GM23338 (cell line): Measurements from ENCODE around the gene AGTR1. TPM values are rescaled to one million over a fixed set of nuclear protein-coding genes. Genes with fewer than 3 reads are reported as not detected.

Source experiments
- ATAC-seq: fragments of 200-7000 bp; cut with Tn5 transposase; 3 replicates; pipeline ENCODE4 v1.9.1; 2020
- DNase-seq: peaks from one replicate; pipeline ENCODE4 v3.0.0-alpha.2; 2015; ENCODE audit warnings: low spot score
- H2AFZ ChIP-seq: fragments of 200-600 bp; sonication (generic); 2 replicates; pipeline ENCODE4 v1.8.0; 2016; ENCODE audit warnings: antibody characterized with exemption, mild to moderate bottlenecking, moderate library complexity
- H3F3A ChIP-seq: fragments of 200-600 bp; sonication (generic); replicated peaks from 2 replicates; pipeline ENCODE4 v1.8.0; 2017; ENCODE audit warnings: antibody characterized with exemption, mixed run types, low read depth
- H3K27ac ChIP-seq: fragments of 200-600 bp; sonication (generic); 2 replicates; pipeline ENCODE4 v1.6.1; 2016; ENCODE audit warnings: low read depth
- H3K27me3 ChIP-seq: fragments of 200-600 bp; sonication (generic); 2 replicates; pipeline ENCODE4 v1.8.0; 2016; ENCODE audit warnings: mild to moderate bottlenecking, mixed run types, moderate library complexity; ENCODE audit not compliant: insufficient read depth
- H3K36me3 ChIP-seq: fragments of 200-600 bp; sonication (generic); 2 replicates; pipeline ENCODE4 v1.8.0; 2016; ENCODE audit warnings: mild to moderate bottlenecking; ENCODE audit not compliant: insufficient read depth
- H3K4me1 ChIP-seq: fragments of 200-600 bp; sonication (generic); 2 replicates; pipeline ENCODE4 v1.8.0; 2016; ENCODE audit warnings: mild to moderate bottlenecking, moderate library complexity; ENCODE audit not compliant: insufficient read depth
- H3K4me2 ChIP-seq: fragments of 200-600 bp; sonication (generic); 2 replicates; pipeline ENCODE4 v1.7.1; 2017; ENCODE audit warnings: mixed run types
- H3K4me3 ChIP-seq: fragments of 200-600 bp; sonication (generic); 2 replicates; pipeline ENCODE4 v1.6.1; 2016; ENCODE audit warnings: mixed run types
- H3K79me2 ChIP-seq: fragments of 200-600 bp; sonication (generic); replicated peaks from 2 replicates; pipeline ENCODE4 v1.8.0; 2017; ENCODE audit warnings: mild to moderate bottlenecking; ENCODE audit not compliant: insufficient read depth
- H3K9me2 ChIP-seq: fragments of 200-600 bp; sonication (generic); 2 replicates; pipeline ENCODE4 v1.8.0; 2017; ENCODE audit not compliant: insufficient read depth
- H4K20me1 ChIP-seq: fragments of 200-600 bp; sonication (generic); replicated peaks from 2 replicates; pipeline ENCODE4 v1.8.0; 2017; ENCODE audit warnings: mild to moderate bottlenecking; ENCODE audit not compliant: insufficient read depth
- H3K27ac Mint-ChIP-seq: 2 replicates; pipeline ENCODE4 v1.8.0; 2020; ENCODE audit warnings: inconsistent platforms, mild to moderate bottlenecking, moderate library complexity, mixed read lengths
- H3K27me3 Mint-ChIP-seq: 3 replicates; pipeline ENCODE4 v1.8.0; 2022; ENCODE audit warnings: low read depth, mild to moderate bottlenecking, moderate library complexity, mixed read lengths, inconsistent platforms; ENCODE audit not compliant: insufficient read depth, poor library complexity
- H3K36me3 Mint-ChIP-seq: 3 replicates; pipeline ENCODE4 v1.8.0; 2021; ENCODE audit warnings: low read depth, mild to moderate bottlenecking, inconsistent platforms, moderate library complexity, mixed read lengths
- H3K4me1 Mint-ChIP-seq: 3 replicates; pipeline ENCODE4 v1.8.0; 2020; ENCODE audit warnings: mild to moderate bottlenecking, inconsistent platforms, mixed read lengths
- H3K4me3 Mint-ChIP-seq: 3 replicates; pipeline ENCODE4 v1.8.0; 2021; ENCODE audit warnings: moderate library complexity, mild to moderate bottlenecking, inconsistent platforms, mixed read lengths
- H3K9me3 Mint-ChIP-seq: 3 replicates; pipeline ENCODE4 v1.8.0; 2020; ENCODE audit warnings: moderate library complexity, mild to moderate bottlenecking, inconsistent platforms, mixed read lengths
- CREB1 ChIP-seq: fragments of 250-450 bp; sonication (Bioruptor Pico); IDR thresholded peaks from 2 replicates; pipeline ENCODE4 v1.5.0; 2020; ENCODE audit warnings: low read depth, mild to moderate bottlenecking, moderate library complexity
- CTCF ChIP-seq, 2 experiments: fragments of 200-600 bp in 1 of 2; sonication (generic) in 1 of 2; conservative IDR thresholded peaks; 2 replicates each; pipeline versions ENCODE4 v1.5.1 to v1.6.1; 2016 to 2017; ENCODE audit warnings: antibody characterized with exemption in 2 of 2, low read depth in 2 of 2, mild to moderate bottlenecking in 2 of 2, moderate library complexity in 1 of 2
- ETS1 ChIP-seq: IDR thresholded peaks from 2 replicates; pipeline ENCODE4 v1.6.1; 2016; ENCODE audit warnings: antibody characterized with exemption
- EZH2 ChIP-seq: fragments of 200-600 bp; sonication (generic); IDR thresholded peaks from one replicate; pipeline ENCODE4 v1.8.0; 2017; ENCODE audit warnings: antibody characterized with exemption, mild to moderate bottlenecking, low read depth; ENCODE audit not compliant: unreplicated experiment
- EZH2phosphoT487 ChIP-seq: fragments of 200-600 bp; sonication (generic); IDR thresholded peaks from one replicate; pipeline ENCODE4 v1.8.1; 2018; ENCODE audit warnings: antibody characterized with exemption; ENCODE audit not compliant: unreplicated experiment
- JUNB ChIP-seq: IDR thresholded peaks from one replicate; pipeline ENCODE4 v1.6.1; 2016; ENCODE audit warnings: antibody characterized with exemption; ENCODE audit not compliant: unreplicated experiment
- NANOG ChIP-seq: IDR thresholded peaks from 2 replicates; pipeline ENCODE4 v1.6.1; 2016; ENCODE audit warnings: antibody characterized with exemption, borderline replicate concordance
- POLR2AphosphoS5 ChIP-seq: IDR thresholded peaks from 2 replicates; pipeline ENCODE4 v1.6.1; 2016; ENCODE audit warnings: antibody characterized with exemption, low read depth
- REST ChIP-seq: IDR thresholded peaks from one replicate; pipeline ENCODE4 v1.6.1; 2018; ENCODE audit warnings: antibody characterized with exemption; ENCODE audit not compliant: unreplicated experiment
- STAT1 ChIP-seq: IDR thresholded peaks from one replicate; pipeline ENCODE4 v1.6.1; 2016; ENCODE audit warnings: antibody characterized with exemption; ENCODE audit not compliant: unreplicated experiment
- ZNF114 ChIP-seq: fragments of 250-450 bp; sonication (Bioruptor Pico); IDR thresholded peaks from 2 replicates; pipeline ENCODE4 v1.5.0; 2020; ENCODE audit warnings: mild to moderate bottlenecking, moderate library complexity
- ZNF331 ChIP-seq: fragments of 250-450 bp; sonication (Bioruptor Pico); IDR thresholded peaks from 2 replicates; pipeline ENCODE4 v1.5.0; 2020; ENCODE audit warnings: low read depth, mild to moderate bottlenecking, moderate library complexity
- ZNF462 ChIP-seq: fragments of 250-450 bp; sonication (Bioruptor Pico); IDR thresholded peaks from 2 replicates; pipeline ENCODE4 v1.5.0; 2020; ENCODE audit warnings: mild to moderate bottlenecking, moderate library complexity
- polyA plus RNA-seq: library from polyadenylated mRNA; unstranded; fragments of >200 nt; fragmentation: Nextera tagmentation; extraction: Ambion mirVana; gene quantifications from 2 replicates; pipeline ENCODE4 v1.2.1, GENCODE V29; 2016
- total RNA-seq: library from RNA; depleted of rRNA; stranded (reverse); fragments of >200 nt; shearing (Covaris generic); gene quantifications from 2 replicates; pipeline ENCODE4 v1.2.3, GENCODE V29; 2014

The AGTR1 gene
- total and polyA plus RNA-seq, 2 experiments from 2014 or later: 0.16 TPM; not detected in 1

GRCh38 chr3:148757238-148758215, 59.8 kb downstream of the AGTR1 start:
- Mint-ChIP-seq H3K27ac (no peak overlapping the region), H3K4me3 (no peak overlapping the region), H3K27me3 (no peaks in the 10 kb centered on the region), H3K4me1 (no peaks in the 10 kb centered on the region), H3K9me3 (no peaks in the 10 kb centered on the region), H3K36me3 (no peaks in the 10 kb centered on the region)
- no peaks in the 10 kb centered on the region for H3F3A ChIP-seq
- no peaks in the 10 kb centered on the region for H3K9me2 ChIP-seq
- no peaks in the 10 kb centered on the region for H3K79me2 ChIP-seq
- H3K27me3 ChIP-seq: no peaks in the 10 kb centered on the region
- no peak overlapping the region for H3K27ac ChIP-seq
- H2AFZ ChIP-seq: no peak overlapping the region
- ATAC-seq (no peak), DNase-seq (no peak)
- no peaks in the 10 kb centered on the region for H3K36me3 ChIP-seq
- H3K4me3 ChIP-seq: no peak overlapping the region
- no peaks in the 10 kb centered on the region for H3K4me1 ChIP-seq
- no peaks in the 10 kb centered on the region for H4K20me1 ChIP-seq
- TF ChIP-seq ZNF331 (no peak), ETS1 (no peak), STAT1 (no peak), NANOG (no peak), EZH2phosphoT487 (no peak), ZNF114 (no peak), CTCF (conservative IDR thresholded peaks at IDR 0.05; ENCODE audit: low read depth in 2 of 2) (no peak), POLR2AphosphoS5 (no peak), REST (no peak), CREB1 (CRISPR knock-in tag) (no peak), JUNB (no peak), ZNF462 (CRISPR knock-in tag) (no peak), EZH2 (no peak)
- no peak overlapping the region for H3K4me2 ChIP-seq
